OCI-LY7 (cell line): ENCODE measurements around the gene FAM107B. TPM values are rescaled to one million over a fixed set of nuclear protein-coding genes. Genes with fewer than 3 reads are reported as not detected.
A peak's percentile ranks its signal among the peaks of the same experiment; 100 is the strongest.

Source experiments
- BruUV-seq: library from RNA; stranded (reverse); fragments of 400-500 nt; replicated peaks from 2 replicates; lab custom pipeline; 2021; lab: Mats Ljungman, UMichigan
- CTCF ChIA-PET: fragments of 300-600 bp; sonication (Branson Sonifier 250); formaldehyde crosslinking; loops from one replicate; lab custom pipeline; 2022; ENCODE audit warnings: antibody characterized with exemption; ENCODE audit not compliant: unreplicated experiment; lab: Charles Lee
- POLR2A ChIA-PET: fragments of 300-600 bp; sonication (Branson Sonifier 250); formaldehyde crosslinking; loops from one replicate; lab custom pipeline; 2022; ENCODE audit warnings: antibody characterized with exemption; lab: Charles Lee
- DNase-seq: peaks from one replicate; pipeline ENCODE4 v3.0.0-alpha.2; 2015; ENCODE audit warnings: low spot score
- H2AFZ ChIP-seq: fragments of 200-600 bp; sonication (generic), shearing (Covaris generic); 2 replicates; pipeline ENCODE4 v1.6.1; 2014; ENCODE audit warnings: mild to moderate bottlenecking, antibody characterized with exemption, low read length, moderate library complexity
- H3K27ac ChIP-seq: fragments of 200-600 bp; sonication (generic); 2 replicates; pipeline ENCODE4 v1.5.1; 2014; ENCODE audit warnings: mixed run types, low read depth, mild to moderate bottlenecking, moderate library complexity, low read length, inconsistent platforms; ENCODE audit not compliant: poor library complexity, severe bottlenecking
- H3K36me3 ChIP-seq: fragments of 200-600 bp; sonication (generic); 2 replicates; pipeline ENCODE4 v1.6.1; 2014; ENCODE audit warnings: mild to moderate bottlenecking, antibody characterized with exemption, low read length, moderate library complexity, mixed read lengths; ENCODE audit not compliant: insufficient read depth
- H3K4me1 ChIP-seq: fragments of 200-600 bp; sonication (generic); 2 replicates; pipeline ENCODE4 v1.5.1; 2014; ENCODE audit warnings: mild to moderate bottlenecking, low read length; ENCODE audit not compliant: insufficient read depth, poor library complexity, severe bottlenecking
- H3K4me2 ChIP-seq: fragments of 200-600 bp; sonication (generic); 2 replicates; pipeline ENCODE4 v1.6.1; 2014; ENCODE audit warnings: mild to moderate bottlenecking, low read length
- H3K4me3 ChIP-seq: fragments of 200-600 bp; sonication (generic); 2 replicates; pipeline ENCODE4 v1.5.1; 2014; ENCODE audit warnings: mild to moderate bottlenecking, low read depth, low read length; ENCODE audit not compliant: poor library complexity, severe bottlenecking
- H3K79me2 ChIP-seq: fragments of 200-600 bp; sonication (generic); 2 replicates; pipeline ENCODE4 v1.6.1; 2016; ENCODE audit warnings: low read depth, mild to moderate bottlenecking, low read length, moderate library complexity, mixed read lengths; ENCODE audit not compliant: insufficient read depth
- H3K9me2 ChIP-seq: fragments of 200-600 bp; sonication (generic); 2 replicates; pipeline ENCODE4 v1.6.1; 2016; ENCODE audit warnings: mild to moderate bottlenecking, low read length, mixed read lengths; ENCODE audit not compliant: insufficient read depth
- H3K9me3 ChIP-seq: fragments of 200-600 bp; sonication (generic); 2 replicates; pipeline ENCODE4 v1.6.1; 2014; ENCODE audit warnings: mild to moderate bottlenecking, mixed run types, low read length, mixed read lengths
- H4K20me1 ChIP-seq: fragments of 200-600 bp; sonication (generic); 2 replicates; pipeline ENCODE4 v1.6.1; 2014; ENCODE audit warnings: mild to moderate bottlenecking, antibody characterized with exemption, low read length, moderate library complexity, mixed read lengths; ENCODE audit not compliant: insufficient read depth
- CTCF ChIP-seq: fragments of 200-600 bp; sonication (generic); conservative IDR thresholded peaks from 2 replicates; pipeline ENCODE4 v1.5.1; 2014; ENCODE audit warnings: mild to moderate bottlenecking, antibody characterized with exemption, low read length, moderate library complexity, mixed read lengths
- EZH2phosphoT487 ChIP-seq: fragments of 200-600 bp; sonication (generic); IDR thresholded peaks from 2 replicates; pipeline ENCODE4 v1.6.1; 2018; ENCODE audit warnings: low read depth, borderline replicate concordance, mild to moderate bottlenecking, mixed run types, antibody characterized with exemption, low read length, moderate library complexity, mixed read lengths
- intact Hi-C: fragments of 100-400 bp; cut with micrococcal nuclease; formaldehyde crosslinking; loops from one replicate; pipeline ENCODE4 v1.10.0; 2022; ENCODE audit not compliant: unreplicated experiment
- total RNA-seq, 2 experiments: library from RNA; depleted of rRNA in 1 of 2; stranded (reverse); fragments of >200 nt in 1 of 2; shearing (Covaris generic) in 1 of 2; gene quantifications; 2 replicates each; pipeline ENCODE4 v1.2.3, GENCODE V29; 2014 to 2022

Gene FAM107B
- total RNA-seq, 2 experiments from 2014 or later = 114 to 398 TPM

- intact Hi-C loops = no loop called here
- H3K4me2 ChIP-seq = no peak overlapping the region
- no peaks in the 10 kb centered on the region for H3K9me3 ChIP-seq
- no peak for DNase-seq
- no peaks in the 10 kb centered on the region for H3K79me2 ChIP-seq
- TF ChIP-seq EZH2phosphoT487 (no peak), CTCF (no peak)
- POLR2A ChIA-PET = interaction anchor here (0.7 to 1.8 kb wide), 6 partner anchors 11 to 208 kb away, joined by 3 to 9 read pairs (median 3); no protein-coding TSS in a partner anchor
- no TSS peak for BruUV-seq
- H3K4me3 ChIP-seq = no peak overlapping the region
- H3K27ac ChIP-seq = no peak overlapping the region
- no peaks in the 10 kb centered on the region for H3K36me3 ChIP-seq
- no peaks in the 10 kb centered on the region for H3K9me2 ChIP-seq
- no peaks in the 10 kb centered on the region for H4K20me1 ChIP-seq
- CTCF ChIA-PET = no interaction called here
- peaks cover 17% of the 10 kb centered on the region for H3K4me1 ChIP-seq
- no peak overlapping the region for H2AFZ ChIP-seq
Measured at GRCh38 chr10:14815681-14816080, 41.0 kb upstream of the FAM107B start.

GRCh38 chr10:14812271-14812670 is 37.6 kb upstream of the FAM107B start:
- no peaks in the 10 kb centered on the region for H3K9me3 ChIP-seq
- POLR2A ChIA-PET = no interaction called here
- DNase-seq = no peak
- H3K79me2 ChIP-seq = no peaks in the 10 kb centered on the region
- H3K9me2 ChIP-seq = no peaks in the 10 kb centered on the region
- H3K4me1 ChIP-seq = peaks cover 20% of the 10 kb centered on the region
- no TSS peak for BruUV-seq
- no peaks in the 10 kb centered on the region for H3K36me3 ChIP-seq
- TF ChIP-seq EZH2phosphoT487 (no peak), CTCF (no peak)
- intact Hi-C loops = no loop called here
- H4K20me1 ChIP-seq = no peaks in the 10 kb centered on the region
- H3K4me2 ChIP-seq = no peak overlapping the region
- no peak overlapping the region for H3K4me3 ChIP-seq
- H2AFZ ChIP-seq = 0 out of 2 replicates have a peak overlapping the region, but pooled peaks have one; percentile 1
- CTCF ChIA-PET = interaction anchor here (1.0 kb wide), 1 partner anchor 11 kb away, joined by 4 read pairs; no protein-coding TSS in a partner anchor
- H3K27ac ChIP-seq = no peak overlapping the region
